Astrocyte (in vitro differentiated cells and primary cell): ENCODE measurements around the gene SVIL. TPM values are rescaled to one million over a fixed set of nuclear protein-coding genes. Genes with fewer than 3 reads are reported as not detected.

Experiments used
- DNase-seq: peaks from one replicate; pipeline ENCODE4 v3.0.0-alpha.2; 2010; ENCODE audit warnings: low read depth
- FAIRE-seq: peaks from 2 replicates; lab custom pipeline; 2011; peaks lifted over from hg19 to GRCh38; lab: Jason Lieb, UNC
- H2AFZ ChIP-seq: 2 replicates; pipeline ENCODE4 v1.6.0; 2012; ENCODE audit warnings: low read depth, low read length, inconsistent platforms
- H3K27ac ChIP-seq: 2 replicates; pipeline ENCODE4 v1.5.1; 2011; ENCODE audit warnings: low read depth, low read length, inconsistent platforms
- H3K27me3 ChIP-seq: 2 replicates; pipeline ENCODE4 v1.6.0; 2011; ENCODE audit warnings: low read length, inconsistent platforms; ENCODE audit not compliant: insufficient read depth
- H3K36me3 ChIP-seq: 2 replicates; pipeline ENCODE4 v1.5.1; 2011; ENCODE audit warnings: low read length, inconsistent platforms; ENCODE audit not compliant: insufficient read depth
- H3K4me1 ChIP-seq: 2 replicates; pipeline ENCODE4 v1.5.1; 2011; ENCODE audit warnings: low read length, inconsistent platforms; ENCODE audit not compliant: insufficient read depth
- H3K4me2 ChIP-seq: 2 replicates; pipeline ENCODE4 v1.6.0; 2012; ENCODE audit warnings: low read length, inconsistent platforms
- H3K4me3 ChIP-seq: 2 replicates; pipeline ENCODE4 v1.5.1; 2011; ENCODE audit warnings: low read depth, mild to moderate bottlenecking, low read length, inconsistent platforms; ENCODE audit not compliant: insufficient read depth
- H3K79me2 ChIP-seq: 2 replicates; pipeline ENCODE4 v1.6.0; 2012; ENCODE audit warnings: mild to moderate bottlenecking, low read length, inconsistent platforms; ENCODE audit not compliant: insufficient read depth
- H3K9ac ChIP-seq: 2 replicates; pipeline ENCODE4 v1.6.0; 2012; ENCODE audit warnings: mild to moderate bottlenecking, low read length, inconsistent platforms
- H3K9me3 ChIP-seq: 2 replicates; pipeline ENCODE4 v1.5.1; 2012; ENCODE audit warnings: low read depth, mild to moderate bottlenecking, low read length, inconsistent platforms; ENCODE audit not compliant: insufficient read depth
- H4K20me1 ChIP-seq: 2 replicates; pipeline ENCODE4 v1.6.0; 2012; ENCODE audit warnings: low read length, inconsistent platforms; ENCODE audit not compliant: insufficient read depth
- H3K27ac Mint-ChIP-seq: one replicate; pipeline ENCODE4 v1.8.0; 2021; ENCODE audit warnings: mild to moderate bottlenecking, mixed read lengths; ENCODE audit not compliant: unreplicated experiment
- H3K27me3 Mint-ChIP-seq: one replicate; pipeline ENCODE4 v1.8.0; 2021; ENCODE audit warnings: low read depth, mixed read lengths; ENCODE audit not compliant: unreplicated experiment
- H3K36me3 Mint-ChIP-seq: one replicate; pipeline ENCODE4 v1.8.0; 2021; ENCODE audit warnings: low read depth, mixed read lengths; ENCODE audit not compliant: unreplicated experiment
- H3K4me1 Mint-ChIP-seq: one replicate; pipeline ENCODE4 v1.8.0; 2021; ENCODE audit warnings: low read depth, mixed read lengths; ENCODE audit not compliant: unreplicated experiment
- H3K4me3 Mint-ChIP-seq: one replicate; pipeline ENCODE4 v1.8.0; 2021; ENCODE audit warnings: mild to moderate bottlenecking, moderate library complexity, mixed read lengths; ENCODE audit not compliant: unreplicated experiment
- H3K9me3 Mint-ChIP-seq: one replicate; pipeline ENCODE4 v1.8.0; 2021; ENCODE audit warnings: mild to moderate bottlenecking, mixed read lengths; ENCODE audit not compliant: unreplicated experiment
- CTCF ChIP-seq: IDR thresholded peaks from 2 replicates; pipeline ENCODE4 v1.5.1; 2011; ENCODE audit warnings: low read depth, mild to moderate bottlenecking, inconsistent platforms, low read length, moderate library complexity; ENCODE audit not compliant: insufficient read depth
- EZH2 ChIP-seq: IDR thresholded peaks from 2 replicates; pipeline ENCODE4 v1.6.1; 2012; ENCODE audit warnings: mild to moderate bottlenecking, low read length, inconsistent platforms; ENCODE audit not compliant: insufficient read depth
- total RNA-seq: library from RNA; stranded (reverse); gene quantifications from 2 replicates; pipeline ENCODE4 v1.2.1, GENCODE V29; 2021

SVIL gene
- total RNA-seq, 1 donor from 2014 or later, result 70.4 TPM

- Mint-ChIP-seq H3K9me3 (peaks cover 10% of the 10 kb centered on the region), H3K27ac (no peak overlapping the region), H3K36me3 (peaks cover 33% of the 10 kb centered on the region), H3K4me3 (no peak overlapping the region), H3K4me1 (peaks cover 40% of the 10 kb centered on the region), H3K27me3 (no peaks in the 10 kb centered on the region)
- TF ChIP-seq EZH2 (no peak), CTCF (no peak)
- H3K36me3 ChIP-seq, result peaks cover 1% of the 10 kb centered on the region
- H2AFZ ChIP-seq, result no peak overlapping the region
- peaks cover 48% of the 10 kb centered on the region for H3K4me1 ChIP-seq
- peaks cover 29% of the 10 kb centered on the region for H4K20me1 ChIP-seq
- no peak overlapping the region for H3K4me3 ChIP-seq
- H3K9ac ChIP-seq, result no peak overlapping the region
- no peaks in the 10 kb centered on the region for H3K9me3 ChIP-seq
- DNase-seq (no peak), FAIRE-seq (no peak)
- H3K27ac ChIP-seq, result no peak overlapping the region
- H3K27me3 ChIP-seq, result no peaks in the 10 kb centered on the region
- H3K4me2 ChIP-seq, result no peak overlapping the region
- peaks cover 33% of the 10 kb centered on the region for H3K79me2 ChIP-seq
These were observed 15.8 kb upstream of the SVIL start for GRCh38 chr10:29650552-29650944.

- H3K27ac ChIP-seq, result peak overlapping the region; percentile 76
- no peaks in the 10 kb centered on the region for H3K9me3 ChIP-seq
- H3K9ac ChIP-seq, result peak overlapping the region; percentile 32
- no peak for FAIRE-seq
- peaks cover 2% of the 10 kb centered on the region for H3K36me3 ChIP-seq
- H3K4me1 ChIP-seq, result peaks cover 48% of the 10 kb centered on the region
- peaks cover 27% of the 10 kb centered on the region for H3K36me3 Mint-ChIP-seq
- peaks cover 10% of the 10 kb centered on the region for H3K9me3 Mint-ChIP-seq
- no peaks in the 10 kb centered on the region for H3K27me3 ChIP-seq
- H4K20me1 ChIP-seq, result peaks cover 29% of the 10 kb centered on the region
- H2AFZ ChIP-seq, result no peak overlapping the region
- no peak for TF ChIP-seq CTCF
- TF ChIP-seq EZH2, result no peak
- peak overlapping the region; percentile 58 for H3K4me2 ChIP-seq
- peak overlapping the region; percentile 21 for H3K4me3 ChIP-seq
- peak; percentile 82 for DNase-seq
- peaks cover 28% of the 10 kb centered on the region for H3K79me2 ChIP-seq
- peak overlapping the region; percentile 70 for H3K27ac Mint-ChIP-seq
- peaks cover 40% of the 10 kb centered on the region for H3K4me1 Mint-ChIP-seq
- H3K4me3 Mint-ChIP-seq, result no peak overlapping the region
- H3K27me3 Mint-ChIP-seq, result no peaks in the 10 kb centered on the region
These were observed 15.1 kb upstream of the SVIL start for GRCh38 chr10:29649561-29650551.

- Histone ChIP-seq H3K9ac (peak overlapping the region; percentile 32), H3K27me3 (no peaks in the 10 kb centered on the region), H3K36me3 (peaks cover 2% of the 10 kb centered on the region), H4K20me1 (peaks cover 35% of the 10 kb centered on the region), H3K27ac (peak overlapping the region; percentile 76), H3K4me2 (peak overlapping the region; percentile 58), H3K4me3 (no peak overlapping the region), H3K4me1 (peaks cover 52% of the 10 kb centered on the region), H3K79me2 (peaks cover 35% of the 10 kb centered on the region), H3K9me3 (no peaks in the 10 kb centered on the region), H2AFZ (no peak overlapping the region)
- Mint-ChIP-seq H3K4me3 (no peak overlapping the region), H3K27me3 (no peaks in the 10 kb centered on the region), H3K27ac (peak overlapping the region; percentile 70), H3K9me3 (peaks cover 11% of the 10 kb centered on the region), H3K4me1 (peaks cover 44% of the 10 kb centered on the region), H3K36me3 (peaks cover 21% of the 10 kb centered on the region)
- TF ChIP-seq CTCF (no peak), EZH2 (no peak)
- DNase-seq (no peak), FAIRE-seq (no peak)
These were observed 14.2 kb upstream of the SVIL start for GRCh38 chr10:29648983-29649268.
